ENCODE measurements around the gene FAM240A. TPM values are rescaled to one million over a fixed set of nuclear protein-coding genes. Genes with fewer than 3 reads are reported as not detected.

FAM240A gene
- total and polyA plus RNA-seq, 5 donors = not detected

GRCh38 chr3:46593274-46593862, 19.0 kb upstream of the FAM240A start:
- H3K9me3 ChIP-seq (ENCODE audit: control insufficient read depth, low read length) = no peaks in the 10 kb centered on the region
- 79% methylated on average over 14 of the region's 14 CpGs for WGBS
- no peak for DNase-seq
- ATAC-seq = no peak
- H3K4me1 ChIP-seq (ENCODE audit: control insufficient read depth, insufficient read depth, low read length) = no peaks in the 10 kb centered on the region
- no peak overlapping the region for H3K27ac ChIP-seq (ENCODE audit: low read length)
- intact Hi-C loops (cut with DNase I) = no loop called here
- H3K27me3 ChIP-seq (ENCODE audit: control insufficient read depth, insufficient read depth) = no peaks in the 10 kb centered on the region
- H3K4me3 ChIP-seq (ENCODE audit: low read length) = no peak overlapping the region

- Histone ChIP-seq H3K9me3 (ENCODE audit: control insufficient read depth, low read length) (no peaks in the 10 kb centered on the region), H3K27ac (ENCODE audit: low read length) (no peak overlapping the region), H3K4me3 (ENCODE audit: low read length) (no peak overlapping the region), H3K4me1 (ENCODE audit: control insufficient read depth, insufficient read depth, low read length) (no peaks in the 10 kb centered on the region), H3K27me3 (ENCODE audit: control insufficient read depth, insufficient read depth) (no peaks in the 10 kb centered on the region)
- no peak for DNase-seq
- intact Hi-C loops (cut with DNase I) = no loop called here
- ATAC-seq = no peak
Observed at GRCh38 chr3:46593979-46594378, 18.3 kb upstream of the FAM240A start.

- intact Hi-C loops (cut with DNase I) = no loop called here
- WGBS = 92% methylated on average over 4 of the region's 4 CpGs
Observed at GRCh38 chr3:46594723-46595122, 17.6 kb upstream of the FAM240A start.

DNA sequence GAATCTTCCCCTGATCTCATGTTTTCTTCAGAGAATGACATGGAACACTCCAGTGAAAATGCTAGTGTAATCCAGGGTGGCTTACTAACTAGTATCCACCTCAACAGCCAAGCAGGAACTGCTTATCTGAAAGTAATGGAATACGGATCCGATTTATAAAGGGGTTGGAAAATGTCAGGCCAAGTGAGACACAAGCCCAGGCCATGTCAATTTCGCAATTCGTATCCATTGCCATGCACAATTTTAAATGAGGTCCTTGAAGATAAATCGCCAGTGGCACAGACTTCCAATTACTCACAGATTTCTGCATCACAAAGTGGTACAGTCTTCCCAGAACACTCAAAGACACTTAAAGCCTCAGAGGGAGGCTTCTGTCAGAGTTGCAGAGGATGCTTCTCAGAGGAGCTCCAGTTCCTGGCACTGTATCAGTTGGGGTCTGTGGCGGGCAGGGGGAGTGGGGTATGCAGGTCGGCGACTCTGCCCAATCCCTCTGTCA, 16.5 kb upstream of the FAM240A start:
- no peaks in the 10 kb centered on the region for H3K27me3 ChIP-seq (ENCODE audit: control insufficient read depth, insufficient read depth)
- no peaks in the 10 kb centered on the region for H3K4me1 ChIP-seq (ENCODE audit: control insufficient read depth, insufficient read depth, low read length)
- intact Hi-C loops (cut with DNase I) = no loop called here
- whole genome bisulfite sequencing = 75% methylated on average over 8 of the region's 8 CpGs
- H3K27ac ChIP-seq (ENCODE audit: low read length) = no peak overlapping the region
- no peak overlapping the region for H3K4me3 ChIP-seq (ENCODE audit: low read length)
- DNase-seq = no peak
- no peak for ATAC-seq
- H3K9me3 ChIP-seq (ENCODE audit: control insufficient read depth, low read length) = no peaks in the 10 kb centered on the region

More at GRCh38 chr3:46594723-46595122, 17.6 kb upstream of the FAM240A start:
- Histone ChIP-seq H3K4me3 (ENCODE audit: low read length) (no peak overlapping the region), H3K27ac (ENCODE audit: low read length) (no peak overlapping the region), H3K9me3 (ENCODE audit: control insufficient read depth, low read length) (no peaks in the 10 kb centered on the region), H3K27me3 (ENCODE audit: control insufficient read depth, insufficient read depth) (no peaks in the 10 kb centered on the region), H3K4me1 (ENCODE audit: control insufficient read depth, insufficient read depth, low read length) (no peaks in the 10 kb centered on the region)
- DNase-seq = no peak
- no peak for ATAC-seq

DNA sequence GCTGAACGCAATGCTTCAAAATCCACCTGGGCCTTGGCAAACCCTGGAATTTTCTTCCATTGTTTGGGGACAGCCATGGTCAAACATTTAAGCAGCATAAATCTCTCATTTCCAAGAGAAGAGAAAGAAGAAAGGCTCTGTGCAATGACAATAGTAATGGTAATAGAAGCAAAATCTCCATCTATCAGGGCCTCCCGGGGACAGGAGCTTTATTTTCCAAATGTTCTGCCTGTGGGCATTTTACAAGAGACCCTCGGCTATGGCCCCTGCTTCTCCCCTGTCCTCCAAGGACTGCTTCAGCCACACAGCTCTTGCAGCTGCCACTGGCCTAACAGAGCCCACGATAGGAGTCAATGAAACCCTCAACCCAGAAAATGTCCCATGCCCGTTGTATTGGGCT, 12.7 kb upstream of the FAM240A start:
- ATAC-seq = no peak
- H3K4me1 ChIP-seq (ENCODE audit: control insufficient read depth, insufficient read depth, low read length) = no peaks in the 10 kb centered on the region
- WGBS = 81% methylated on average over 5 of the region's 5 CpGs
- intact Hi-C loops (cut with DNase I) = no loop called here
- H3K9me3 ChIP-seq (ENCODE audit: control insufficient read depth, low read length) = no peaks in the 10 kb centered on the region
- DNase-seq = no peak
- no peak overlapping the region for H3K27ac ChIP-seq (ENCODE audit: low read length)
- no peaks in the 10 kb centered on the region for H3K27me3 ChIP-seq (ENCODE audit: control insufficient read depth, insufficient read depth)
- no peak overlapping the region for H3K4me3 ChIP-seq (ENCODE audit: low read length)

DNA sequence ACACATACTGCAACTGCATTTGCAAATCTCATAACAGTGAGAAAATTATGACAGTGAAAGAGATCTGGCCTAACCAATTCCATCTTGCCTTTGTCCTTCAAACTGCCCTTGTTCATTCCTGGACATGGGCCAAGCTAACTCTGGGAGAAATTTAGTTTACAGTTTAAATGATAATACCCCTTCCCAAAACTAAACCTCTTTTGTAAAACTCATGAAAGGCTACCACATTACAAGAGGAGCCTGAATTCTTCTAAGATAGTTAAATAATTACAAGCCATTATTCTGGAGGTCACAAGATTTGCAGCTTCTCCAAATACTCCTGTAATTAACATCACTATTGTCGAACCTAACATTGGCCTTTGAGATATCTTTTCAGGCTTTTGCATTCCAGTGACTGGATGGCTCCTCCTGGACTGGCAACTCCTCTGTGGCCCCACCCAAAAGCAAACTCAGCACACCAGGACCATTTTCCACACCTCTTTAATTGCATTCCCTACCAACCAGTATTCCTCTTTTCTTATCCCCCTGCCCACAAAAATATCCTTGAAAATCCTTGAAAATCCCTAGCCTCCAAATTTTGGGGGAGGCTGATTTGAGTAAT, 8.8 kb upstream of the FAM240A start:
- intact Hi-C loops (cut with DNase I) = no loop called here
- 34% methylated on average over 1 of the region's 1 CpG for WGBS
- no peak overlapping the region for H3K4me3 ChIP-seq (ENCODE audit: low read length)
- H3K27me3 ChIP-seq (ENCODE audit: control insufficient read depth, insufficient read depth) = no peaks in the 10 kb centered on the region
- H3K4me1 ChIP-seq (ENCODE audit: control insufficient read depth, insufficient read depth, low read length) = no peaks in the 10 kb centered on the region
- no peak overlapping the region for H3K27ac ChIP-seq (ENCODE audit: low read length)
- DNase-seq (no peak), ATAC-seq (no peak)
- H3K9me3 ChIP-seq (ENCODE audit: control insufficient read depth, low read length) = no peaks in the 10 kb centered on the region

DNA sequence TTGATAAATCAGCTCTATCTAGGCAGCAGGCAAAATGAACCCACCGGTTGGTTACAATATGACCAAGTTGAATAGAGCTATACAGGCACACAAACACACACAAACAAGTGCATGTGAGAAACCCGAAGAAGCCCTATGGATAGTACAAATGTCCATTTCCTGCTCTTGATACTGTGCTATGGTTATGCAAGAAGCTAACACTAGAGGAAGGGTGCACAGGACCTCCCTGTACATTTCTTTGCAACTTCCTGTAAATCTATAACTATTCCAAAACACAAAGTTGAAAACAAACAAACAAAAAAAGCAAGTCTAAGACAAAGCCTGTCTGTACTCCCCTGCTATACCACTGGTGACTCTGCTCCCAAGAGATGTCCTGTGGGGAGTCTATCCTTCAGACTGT, 8.2 kb upstream of the FAM240A start:
- no peak for ATAC-seq
- intact Hi-C loops (cut with DNase I) = no loop called here
- Histone ChIP-seq H3K4me1 (ENCODE audit: control insufficient read depth, insufficient read depth, low read length) (no peaks in the 10 kb centered on the region), H3K27me3 (ENCODE audit: control insufficient read depth, insufficient read depth) (no peaks in the 10 kb centered on the region), H3K9me3 (ENCODE audit: control insufficient read depth, low read length) (no peaks in the 10 kb centered on the region), H3K4me3 (ENCODE audit: low read length) (no peak overlapping the region), H3K27ac (ENCODE audit: low read length) (no peak overlapping the region)
- DNase-seq = no peak
- WGBS = 77% methylated on average over 2 of the region's 2 CpGs

DNA sequence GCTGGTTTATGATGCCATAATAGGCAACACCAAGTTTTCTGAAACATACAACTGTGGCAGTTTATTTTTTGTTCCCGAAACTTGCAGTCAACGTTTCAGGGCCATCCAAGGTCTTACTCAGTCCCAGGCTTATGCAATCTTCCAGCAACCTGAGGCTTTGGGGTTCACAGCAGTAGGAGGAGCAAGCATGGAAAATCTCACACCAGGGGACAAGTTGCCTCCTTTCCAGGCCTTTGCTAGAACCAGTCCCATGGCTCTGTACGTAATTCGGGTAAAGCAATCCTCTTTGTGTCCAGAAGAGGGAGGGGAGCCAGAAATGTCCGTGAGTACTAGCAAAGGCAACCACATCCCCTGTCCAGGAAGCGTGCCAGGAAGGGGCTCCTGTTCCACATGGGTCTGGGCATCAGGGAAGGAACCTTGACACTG, 4.7 kb upstream of the FAM240A start:
- H3K4me3 ChIP-seq (ENCODE audit: low read length) = no peak overlapping the region
- WGBS = 60% methylated on average over 6 of the region's 6 CpGs
- no peaks in the 10 kb centered on the region for H3K4me1 ChIP-seq (ENCODE audit: control insufficient read depth, insufficient read depth, low read length)
- intact Hi-C loops (cut with DNase I) = no loop called here
- no peaks in the 10 kb centered on the region for H3K27me3 ChIP-seq (ENCODE audit: control insufficient read depth, insufficient read depth)
- H3K27ac ChIP-seq (ENCODE audit: low read length) = no peak overlapping the region
- DNase-seq (peak in 1 of 3 donors; percentile 40), ATAC-seq (peak; percentile 13 to 26)
- no peaks in the 10 kb centered on the region for H3K9me3 ChIP-seq (ENCODE audit: control insufficient read depth, low read length)

DNA sequence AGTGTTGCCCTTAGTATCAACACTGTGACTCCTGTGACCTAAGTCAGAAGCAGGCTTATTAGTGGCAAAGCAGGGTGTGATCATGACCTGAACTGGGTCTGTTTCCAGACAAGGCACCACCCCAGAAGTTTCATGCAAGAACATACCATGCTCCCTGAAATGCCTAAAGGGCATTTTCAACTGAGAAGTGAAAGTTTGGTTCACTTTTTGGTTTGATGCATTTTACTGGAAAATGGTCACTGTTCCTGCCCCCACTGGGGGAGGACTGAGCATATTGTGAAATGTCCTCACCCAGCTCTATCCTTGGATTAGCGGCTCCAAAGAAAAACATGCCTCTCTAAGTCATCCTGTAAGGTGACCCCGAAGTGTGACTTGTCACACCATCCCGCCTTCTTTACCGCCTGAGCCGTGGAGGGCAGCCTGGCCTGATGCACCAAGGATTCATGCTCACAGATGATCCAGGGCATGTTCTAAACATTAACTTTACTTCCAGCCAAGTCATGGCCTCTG, 3.1 kb upstream of the FAM240A start:
- ATAC-seq (peak in 1 of 2 donors; percentile 52), DNase-seq (no peak)
- no peak overlapping the region for H3K4me3 ChIP-seq (ENCODE audit: low read length)
- H3K9me3 ChIP-seq (ENCODE audit: control insufficient read depth, low read length) = no peaks in the 10 kb centered on the region
- no peak overlapping the region for H3K27ac ChIP-seq (ENCODE audit: low read length)
- 40% methylated on average over 5 of the region's 5 CpGs for WGBS
- intact Hi-C loops (cut with DNase I) = no loop called here
- H3K4me1 ChIP-seq (ENCODE audit: control insufficient read depth, insufficient read depth, low read length) = no peaks in the 10 kb centered on the region
- H3K27me3 ChIP-seq (ENCODE audit: control insufficient read depth, insufficient read depth) = no peaks in the 10 kb centered on the region

GRCh38 chr3:46609944-46610722, 2.2 kb upstream of the FAM240A start:
- H3K9me3 ChIP-seq (ENCODE audit: control insufficient read depth, low read length) = no peaks in the 10 kb centered on the region
- WGBS = 83% methylated on average over 12 of the region's 12 CpGs
- no peak for DNase-seq
- no peaks in the 10 kb centered on the region for H3K27me3 ChIP-seq (ENCODE audit: control insufficient read depth, insufficient read depth)
- no peak overlapping the region for H3K27ac ChIP-seq (ENCODE audit: low read length)
- intact Hi-C loops (cut with DNase I) = no loop called here
- H3K4me3 ChIP-seq (ENCODE audit: low read length) = no peak overlapping the region
- ATAC-seq = no peak
- H3K4me1 ChIP-seq (ENCODE audit: control insufficient read depth, insufficient read depth, low read length) = no peaks in the 10 kb centered on the region

GRCh38 chr3:46613313-46614005, 1.1 kb downstream of the FAM240A start:
- H3K9me3 ChIP-seq (ENCODE audit: control insufficient read depth, low read length) = no peaks in the 10 kb centered on the region
- intact Hi-C loops (cut with DNase I) = no loop called here
- ATAC-seq = no peak
- 73% methylated on average over 10 of the region's 10 CpGs for WGBS
- no peak overlapping the region for H3K27ac ChIP-seq (ENCODE audit: low read length)
- no peaks in the 10 kb centered on the region for H3K4me1 ChIP-seq (ENCODE audit: control insufficient read depth, insufficient read depth, low read length)
- no peaks in the 10 kb centered on the region for H3K27me3 ChIP-seq (ENCODE audit: control insufficient read depth, insufficient read depth)
- no peak overlapping the region for H3K4me3 ChIP-seq (ENCODE audit: low read length)
- DNase-seq = no peak

Measured in right cardiac atrium (tissue), 5 donors.